BLaER1 (cell line): ENCODE measurements around the gene MS4A14.
"Not testable (repeated sequence)": the region's sequence is repeated elsewhere in the genome, so short reads cannot be mapped to it uniquely, and the experiment has no call there.

Experiments
- H3K27ac ChIP-seq: shearing (Covaris generic); formaldehyde crosslinking; 2 replicates; pipeline ENCODE4 v1.8.1; 2022
- H3K27me3 ChIP-seq: shearing (Covaris generic); formaldehyde crosslinking; 2 replicates; pipeline ENCODE4 v1.8.1; 2022
- H3K36me3 ChIP-seq: shearing (Covaris generic); formaldehyde crosslinking; 2 replicates; pipeline ENCODE4 v1.8.1; 2022
- H3K4me1 ChIP-seq: shearing (Covaris generic); formaldehyde crosslinking; 2 replicates; pipeline ENCODE4 v1.8.1; 2022
- H3K4me2 ChIP-seq: shearing (Covaris generic); formaldehyde crosslinking; 2 replicates; pipeline ENCODE4 v1.8.1; 2022
- H3K4me3 ChIP-seq: shearing (Covaris generic); formaldehyde crosslinking; 2 replicates; pipeline ENCODE4 v1.8.1; 2022
- H3K9ac ChIP-seq: shearing (Covaris generic); formaldehyde crosslinking; 2 replicates; pipeline ENCODE4 v1.8.1; 2022
- H3K9me3 ChIP-seq: shearing (Covaris generic); formaldehyde crosslinking; 2 replicates; pipeline ENCODE4 v1.8.1; 2022
- H4K20me1 ChIP-seq: shearing (Covaris generic); formaldehyde crosslinking; 2 replicates; pipeline ENCODE4 v1.8.1; 2022
- Cebpa-rat ChIP-seq: shearing (Covaris generic); IDR thresholded peaks from 2 replicates; pipeline ENCODE4 v1.8.1; 2022

The MS4A14 gene

DNA sequence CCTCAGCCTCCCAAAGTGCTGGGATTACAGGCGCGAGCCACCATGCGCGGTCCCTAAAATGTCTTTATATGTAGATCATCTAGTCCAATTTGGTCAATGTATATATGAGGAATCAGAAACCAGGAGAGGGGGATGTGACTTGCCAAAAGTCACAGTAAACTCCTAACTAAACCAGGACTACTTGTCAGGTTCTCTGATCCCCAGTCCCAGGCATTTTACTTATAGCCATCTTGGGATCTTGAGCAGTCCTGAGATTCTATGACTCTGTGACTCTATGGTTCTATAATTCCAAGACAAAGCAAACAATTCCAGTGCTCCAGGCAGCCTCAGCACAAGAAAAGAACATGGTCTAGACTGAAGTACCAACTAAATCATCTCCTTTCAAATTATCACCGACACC lies 33.0 kb downstream of the MS4A14 start, which contains the start of gene MS4A5:
MS4A5 (plus strand) TSS at position 301 of the 400 bp plus-strand sequence. CDS start 103 bp downstream, outside the sequence.
- Histone ChIP-seq H3K4me1 (no peaks in the 10 kb centered on the region), H3K9me3 (no peaks in the 10 kb centered on the region), H3K27me3 (no peaks in the 10 kb centered on the region), H3K4me3 (no peak within 1 kb of the TSS), H3K27ac (no peak within 1 kb of the TSS), H3K36me3 (no peaks in the 10 kb centered on the region), H4K20me1 (no peaks in the 10 kb centered on the region), H3K9ac (no peak within 1 kb of the TSS), H3K4me2 (no peak within 1 kb of the TSS)
- TF ChIP-seq Cebpa-rat = no peak

DNA sequence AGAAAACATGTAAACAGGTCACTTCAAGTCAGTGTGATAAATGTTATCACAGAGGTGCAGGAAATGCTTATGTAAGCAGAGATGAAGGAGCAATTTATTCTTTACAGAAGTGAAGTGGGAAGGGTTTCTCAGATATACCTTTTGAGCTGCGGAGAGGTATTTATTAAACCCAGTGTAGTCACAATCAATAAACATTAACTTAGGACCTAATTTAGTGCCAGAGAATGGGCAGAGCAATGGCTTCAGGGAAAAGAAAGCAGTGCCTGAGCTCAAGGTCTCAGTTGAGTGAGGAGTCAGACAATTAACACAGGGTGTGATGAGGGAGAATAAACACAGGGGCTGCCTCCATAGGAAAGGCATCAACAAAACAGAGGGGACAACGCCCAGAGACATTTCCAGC lies 35.0 kb downstream of the MS4A14 start:
- no peak for TF ChIP-seq Cebpa-rat
- no peaks in the 10 kb centered on the region for H3K4me1 ChIP-seq
- H3K4me3 ChIP-seq = no peak overlapping the region
- no peak overlapping the region for H3K4me2 ChIP-seq
- no peaks in the 10 kb centered on the region for H4K20me1 ChIP-seq
- no peak overlapping the region for H3K9ac ChIP-seq
- no peaks in the 10 kb centered on the region for H3K27me3 ChIP-seq
- H3K9me3 ChIP-seq = no peaks in the 10 kb centered on the region
- H3K27ac ChIP-seq = no peak overlapping the region
- no peaks in the 10 kb centered on the region for H3K36me3 ChIP-seq

- TF ChIP-seq Cebpa-rat = no peak
- no peaks in the 10 kb centered on the region for H3K27me3 ChIP-seq
- H4K20me1 ChIP-seq = no peaks in the 10 kb centered on the region
- H3K9me3 ChIP-seq = no peaks in the 10 kb centered on the region
- no peak overlapping the region for H3K4me3 ChIP-seq
- no peaks in the 10 kb centered on the region for H3K36me3 ChIP-seq
- no peak overlapping the region for H3K9ac ChIP-seq
- H3K4me1 ChIP-seq = no peaks in the 10 kb centered on the region
- H3K27ac ChIP-seq = no peak overlapping the region
- no peak overlapping the region for H3K4me2 ChIP-seq
Observed at GRCh38 chr11:60433401-60433800, 37.1 kb downstream of the MS4A14 start.

GRCh38 chr11:60447070-60447469 lies 50.8 kb downstream of the MS4A14 start:
- Histone ChIP-seq H3K4me3 (no peak overlapping the region), H3K4me1 (peaks cover 18% of the 10 kb centered on the region), H3K27me3 (no peaks in the 10 kb centered on the region), H3K36me3 (no peaks in the 10 kb centered on the region), H3K9ac (no peak overlapping the region), H3K27ac (no peak overlapping the region), H3K4me2 (peak overlapping the region; percentile 79), H4K20me1 (no peaks in the 10 kb centered on the region), H3K9me3 (peaks cover 12% of the 10 kb centered on the region)
- TF ChIP-seq Cebpa-rat = no peak

DNA sequence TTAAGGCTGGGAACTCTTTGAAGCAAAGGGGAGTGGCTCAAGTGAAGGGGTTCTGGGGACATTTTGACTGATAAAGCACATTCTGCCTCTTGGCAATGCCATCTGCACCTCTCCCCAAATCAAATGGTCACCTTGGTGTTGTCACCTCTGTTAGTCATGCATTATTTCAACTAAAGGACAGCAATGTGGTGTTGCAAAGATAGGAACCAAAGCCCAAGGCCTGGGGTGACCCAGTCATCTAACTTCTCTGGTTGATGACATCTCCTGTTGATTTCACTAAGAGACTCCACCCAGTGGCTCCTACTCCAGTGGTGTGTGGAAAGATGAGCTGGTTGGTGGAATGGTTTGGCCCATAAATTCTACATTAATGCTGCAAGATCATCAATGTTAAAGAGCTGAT lies 51.6 kb downstream of the MS4A14 start:
- H3K9me3 ChIP-seq = peaks cover 12% of the 10 kb centered on the region
- peaks cover 18% of the 10 kb centered on the region for H3K4me1 ChIP-seq

DNA sequence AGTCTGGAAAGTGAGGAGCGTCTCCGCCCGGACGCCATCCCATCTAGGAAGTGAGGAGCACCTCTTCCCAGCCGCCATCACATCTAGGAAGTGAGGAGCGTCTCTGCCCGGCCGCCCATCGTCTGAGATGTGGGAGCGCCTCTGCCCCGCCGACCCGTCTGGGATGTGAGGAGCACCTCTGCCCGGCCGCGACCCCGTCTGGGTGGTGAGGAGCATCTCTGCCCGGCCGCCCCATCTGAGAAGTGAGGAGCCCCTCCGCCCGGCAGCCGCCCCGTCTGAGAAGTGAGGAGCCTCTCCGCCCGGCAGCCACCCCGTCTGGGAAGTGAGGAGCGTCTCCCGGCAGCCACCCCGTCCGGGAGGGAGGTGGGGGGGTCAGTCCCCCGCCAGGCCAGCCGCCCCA lies 54.9 kb downstream of the MS4A14 start:
- not testable (repeated sequence) for H3K27ac ChIP-seq, H3K36me3 ChIP-seq, H3K9ac ChIP-seq, H4K20me1 ChIP-seq, H3K4me2 ChIP-seq, H3K27me3 ChIP-seq, H3K4me3 ChIP-seq
- H3K9me3 ChIP-seq = peaks cover 12% of the 10 kb centered on the region
- peaks cover 34% of the 10 kb centered on the region for H3K4me1 ChIP-seq

More for the DNA sequence above, 51.6 kb downstream of the MS4A14 start:
- no peak for TF ChIP-seq Cebpa-rat
- H3K4me2 ChIP-seq = no peak overlapping the region
- H3K36me3 ChIP-seq = no peaks in the 10 kb centered on the region
- no peak overlapping the region for H3K4me3 ChIP-seq
- H3K27ac ChIP-seq = no peak overlapping the region
- H3K27me3 ChIP-seq = no peaks in the 10 kb centered on the region
- H3K9ac ChIP-seq = no peak overlapping the region
- no peaks in the 10 kb centered on the region for H4K20me1 ChIP-seq

DNA sequence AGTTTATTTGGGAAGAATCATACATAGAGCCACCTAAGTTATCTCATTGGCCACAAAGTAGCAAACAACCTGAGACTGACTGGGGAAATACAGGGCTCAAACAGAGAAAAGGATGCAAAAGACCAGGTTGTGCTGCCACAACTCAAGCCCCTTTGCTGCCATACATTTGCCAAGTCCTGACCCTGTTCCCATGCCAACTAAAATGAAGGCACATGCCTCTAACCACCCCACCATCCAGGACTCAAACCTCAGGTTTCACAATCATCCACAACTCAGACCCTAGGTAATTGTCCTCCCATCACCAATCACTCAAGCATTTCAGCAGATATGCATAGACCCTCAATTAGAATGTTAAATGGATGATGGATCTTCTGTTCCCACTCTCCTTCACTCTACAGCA lies 58.0 kb downstream of the MS4A14 start:
- Histone ChIP-seq H3K36me3 (no peaks in the 10 kb centered on the region), H3K4me2 (peak overlapping the region; percentile 72; the same call in 1 of the 2 replicates), H3K27me3 (no peaks in the 10 kb centered on the region), H3K9ac (no peak overlapping the region), H3K4me3 (no peak overlapping the region), H3K27ac (no peak overlapping the region), H3K4me1 (peaks cover 44% of the 10 kb centered on the region), H3K9me3 (peaks cover 12% of the 10 kb centered on the region), H4K20me1 (no peaks in the 10 kb centered on the region)
- TF ChIP-seq Cebpa-rat = no peak

DNA sequence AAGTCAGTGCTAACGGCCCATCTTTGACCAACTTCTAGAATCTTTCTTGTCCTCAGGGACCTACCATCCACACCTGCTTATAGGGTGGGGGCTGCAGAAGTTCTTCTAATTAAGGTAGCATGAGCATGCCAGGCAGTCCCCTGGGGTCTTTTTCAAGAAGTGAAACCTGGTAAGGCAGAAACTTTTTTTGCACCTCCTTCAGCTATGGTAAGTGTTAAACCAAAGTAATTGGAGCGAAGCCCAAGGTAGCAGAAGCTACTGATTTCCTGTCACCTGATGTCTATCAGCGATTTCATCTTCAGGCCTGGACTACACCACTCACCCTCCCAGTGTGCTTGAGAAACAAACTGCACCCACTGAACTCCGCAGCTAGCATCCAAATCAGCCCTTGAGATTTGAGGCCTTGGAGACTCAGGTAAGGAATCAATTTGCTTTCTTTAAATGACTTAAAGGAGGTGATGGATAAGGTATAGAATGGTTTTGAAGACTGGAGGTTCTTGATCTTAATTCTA lies 59.3 kb downstream of the MS4A14 start, which contains the start of gene MS4A1:
MS4A1 (plus strand) TSS at position 317 of the 512 bp plus-strand sequence. CDS start 6,528 bp downstream, outside the sequence.
- H3K36me3 ChIP-seq = no peaks in the 10 kb centered on the region
- H3K4me1 ChIP-seq = peaks cover 44% of the 10 kb centered on the region
- peaks cover 6% of the 10 kb centered on the region for H3K9me3 ChIP-seq
- H3K9ac ChIP-seq = no peak within 1 kb of the TSS
- peak within 1 kb of the TSS; percentile 24; the same call in 1 of the 2 replicates for H3K4me3 ChIP-seq
- H3K27ac ChIP-seq = peak within 1 kb of the TSS; percentile 7; the same call in 1 of the 2 replicates
- no peaks in the 10 kb centered on the region for H3K27me3 ChIP-seq
- no peaks in the 10 kb centered on the region for H4K20me1 ChIP-seq
- no peak for TF ChIP-seq Cebpa-rat
- peak within 1 kb of the TSS; percentile 75 for H3K4me2 ChIP-seq

DNA sequence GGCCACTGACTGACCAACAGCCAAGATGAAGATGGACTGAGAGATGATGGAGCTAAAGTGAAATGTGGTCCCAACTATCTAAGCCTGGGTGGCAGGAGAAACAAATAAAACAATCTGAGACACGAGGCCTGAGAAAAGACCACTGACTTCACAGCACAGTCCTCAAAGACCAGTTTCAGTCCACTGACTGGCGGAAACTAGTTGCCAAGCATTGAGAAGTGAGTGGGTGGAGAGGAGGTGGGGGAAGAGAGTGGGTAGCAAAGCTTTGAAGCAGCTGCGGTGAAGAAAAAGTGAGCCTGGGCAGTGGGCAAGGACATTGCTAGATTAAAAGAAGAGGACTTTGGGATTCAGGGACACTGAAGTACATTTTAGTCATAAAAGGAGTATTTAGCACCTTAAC lies 61.3 kb downstream of the MS4A14 start:
- no peak for TF ChIP-seq Cebpa-rat
- no peaks in the 10 kb centered on the region for H4K20me1 ChIP-seq
- 0 out of 2 replicates have a peak, but pooled peaks cover 6% of the 10 kb centered on the region for H3K9me3 ChIP-seq
- H3K27ac ChIP-seq = peak overlapping the region; percentile 13
- no peak overlapping the region; the same call in 1 of the 2 replicates for H3K4me3 ChIP-seq
- peak overlapping the region; percentile 75 for H3K4me2 ChIP-seq
- H3K36me3 ChIP-seq = no peaks in the 10 kb centered on the region
- no peak overlapping the region for H3K9ac ChIP-seq
- peaks cover 44% of the 10 kb centered on the region for H3K4me1 ChIP-seq
- H3K27me3 ChIP-seq = no peaks in the 10 kb centered on the region

GRCh38 chr11:60459345-60459744 lies 63.1 kb downstream of the MS4A14 start:
- Histone ChIP-seq H3K4me2 (no peak overlapping the region), H3K4me1 (peaks cover 40% of the 10 kb centered on the region), H3K4me3 (no peak overlapping the region), H3K27ac (no peak overlapping the region), H4K20me1 (no peaks in the 10 kb centered on the region), H3K9me3 (0 out of 2 replicates have a peak, but pooled peaks cover 6% of the 10 kb centered on the region), H3K36me3 (peaks cover 5% of the 10 kb centered on the region; the same call in 1 of the 2 replicates), H3K9ac (no peak overlapping the region), H3K27me3 (no peaks in the 10 kb centered on the region)
- no peak for TF ChIP-seq Cebpa-rat
